ENCODE results near the gene AHNAK2. TPM values are rescaled to one million over a fixed set of nuclear protein-coding genes. Genes with fewer than 3 reads are reported as not detected.

AHNAK2 gene
- total and polyA plus RNA-seq, 2 donors = 0.42 to 3.8 TPM

GRCh38 chr14:105021656-105022275 lies 43.6 kb upstream of the AHNAK2 start:
- DNase-seq (ENCODE audit: low read depth in 6 of 9, low spot score in 9 of 9) = peak in 4 of 9 donors; percentile 30 to 51 (median 38)
- Histone ChIP-seq H3K36me3 (ENCODE audit: control insufficient read depth in 2 of 2, insufficient read depth in 2 of 2, low read length in 1 of 2) (peaks cover 3 to 15% of the 10 kb centered on the region in 2 donors), H3K4me3 (ENCODE audit: low read length in 2 of 2) (peak overlapping the region; percentile 58 to 80), H3K27me3 (ENCODE audit: control insufficient read depth in 2 of 2, insufficient read depth in 1 of 2, low read length in 1 of 2) (no peaks in the 10 kb centered on the region), H3K9me3 (ENCODE audit: control insufficient read depth in 2 of 2, insufficient read depth in 1 of 2, low read length in 1 of 2) (no peaks in the 10 kb centered on the region), H3K27ac (ENCODE audit: low read depth in 1 of 2, low read length in 1 of 2) (peak overlapping the region; percentile 84 to 88), H3K4me1 (ENCODE audit: control insufficient read depth in 2 of 2, insufficient read depth in 2 of 2, low read length in 2 of 2) (peaks cover 23 to 36% of the 10 kb centered on the region in 2 donors)
- 13% methylated on average over 20 of the region's 20 CpGs for WGBS

DNA sequence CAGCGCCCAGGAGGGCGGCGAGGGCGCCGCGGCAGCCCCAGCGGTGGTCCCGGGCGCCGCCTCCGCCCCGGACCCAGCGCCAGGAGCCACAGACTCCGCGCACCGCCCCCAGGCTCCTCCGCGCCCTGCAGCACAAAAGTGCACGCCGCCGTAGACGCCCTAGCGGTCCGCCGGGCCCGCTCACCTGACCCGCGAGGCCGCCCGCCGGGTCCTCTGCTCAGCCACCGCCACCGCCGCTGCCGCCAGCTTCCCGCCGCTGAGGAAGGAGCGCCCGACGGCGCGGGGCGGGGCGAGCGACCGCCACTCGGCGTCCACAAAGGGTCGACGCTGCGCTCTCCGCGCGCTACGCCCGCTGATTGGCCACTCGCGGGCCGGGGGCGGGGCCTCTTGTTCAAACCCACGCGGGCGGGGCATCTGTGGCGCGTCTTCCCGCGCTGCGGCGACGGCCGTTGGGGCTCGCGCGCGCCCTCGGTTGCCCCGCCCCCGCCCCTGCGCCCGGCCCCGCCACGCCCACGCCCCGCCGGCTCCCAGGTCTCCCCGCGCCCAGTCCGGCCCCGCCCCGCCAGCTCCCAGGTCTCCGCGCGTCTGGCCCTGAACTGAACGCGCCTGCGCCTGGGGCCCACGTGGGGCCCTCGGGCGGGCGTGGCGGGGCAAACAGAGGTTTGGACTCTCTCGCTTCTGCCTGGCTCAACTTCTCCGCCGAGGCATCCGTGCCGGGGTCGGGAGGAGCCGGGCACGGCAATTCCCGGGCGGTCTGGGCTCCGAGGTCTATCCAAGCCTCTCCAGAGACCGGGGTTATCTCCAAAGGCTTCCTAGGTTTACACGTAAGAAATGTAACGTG lies 42.9 kb upstream of the AHNAK2 start, which contains the start of gene CDCA4:
CDCA4 (minus strand) TSS at position 269 of the 841 bp plus-strand sequence. CDS start 9,154 bp downstream, outside the sequence.
- WGBS = under 1% methylated on average over 115 of the region's 115 CpGs
- Histone ChIP-seq H3K4me1 (ENCODE audit: control insufficient read depth in 2 of 2, insufficient read depth in 2 of 2, low read length in 2 of 2) (peaks cover 27 to 44% of the 10 kb centered on the region in 2 donors), H3K9me3 (ENCODE audit: control insufficient read depth in 2 of 2, insufficient read depth in 1 of 2, low read length in 1 of 2) (no peaks in the 10 kb centered on the region), H3K36me3 (ENCODE audit: control insufficient read depth in 2 of 2, insufficient read depth in 2 of 2, low read length in 1 of 2) (peaks cover 3 to 23% of the 10 kb centered on the region in 2 donors), H3K4me3 (ENCODE audit: low read length in 2 of 2) (peak within 1 kb of the TSS; percentile 80 to 91), H3K27ac (ENCODE audit: low read depth in 1 of 2, low read length in 1 of 2) (peak within 1 kb of the TSS; percentile 85 to 88), H3K27me3 (ENCODE audit: control insufficient read depth in 2 of 2, insufficient read depth in 1 of 2, low read length in 1 of 2) (no peaks in the 10 kb centered on the region)
- DNase-seq (ENCODE audit: low read depth in 6 of 9, low spot score in 9 of 9) = peak; percentile 82 to 98 (median 97)

GRCh38 chr14:105019861-105020814 lies 42.0 kb upstream of the AHNAK2 start:
- Histone ChIP-seq H3K27ac (ENCODE audit: low read depth in 1 of 2, low read length in 1 of 2) (peak overlapping the region; percentile 85 to 88), H3K27me3 (ENCODE audit: control insufficient read depth in 2 of 2, insufficient read depth in 1 of 2, low read length in 1 of 2) (no peaks in the 10 kb centered on the region), H3K4me1 (ENCODE audit: control insufficient read depth in 2 of 2, insufficient read depth in 2 of 2, low read length in 2 of 2) (peaks cover 27 to 53% of the 10 kb centered on the region in 2 donors), H3K9me3 (ENCODE audit: control insufficient read depth in 2 of 2, insufficient read depth in 1 of 2, low read length in 1 of 2) (no peaks in the 10 kb centered on the region), H3K4me3 (ENCODE audit: low read length in 2 of 2) (peak overlapping the region; percentile 75 to 91), H3K36me3 (ENCODE audit: control insufficient read depth in 2 of 2, insufficient read depth in 2 of 2, low read length in 1 of 2) (peaks cover 5 to 24% of the 10 kb centered on the region in 2 donors)
- 7% methylated on average over 75 of the region's 75 CpGs for WGBS
- peak in 7 of 9 donors; percentile 30 to 77 (median 45) for DNase-seq (ENCODE audit: low read depth in 6 of 9, low spot score in 9 of 9)

GRCh38 chr14:105018414-105018813 lies 40.2 kb upstream of the AHNAK2 start:
- Histone ChIP-seq H3K9me3 (ENCODE audit: control insufficient read depth in 2 of 2, insufficient read depth in 1 of 2, low read length in 1 of 2) (no peaks in the 10 kb centered on the region), H3K4me1 (ENCODE audit: control insufficient read depth in 2 of 2, insufficient read depth in 2 of 2, low read length in 2 of 2) (peaks cover 36 to 64% of the 10 kb centered on the region in 2 donors), H3K4me3 (ENCODE audit: low read length in 2 of 2) (no peak overlapping the region), H3K36me3 (ENCODE audit: control insufficient read depth in 2 of 2, insufficient read depth in 2 of 2, low read length in 1 of 2) (peaks cover 5 to 29% of the 10 kb centered on the region in 2 donors), H3K27ac (ENCODE audit: low read depth in 1 of 2, low read length in 1 of 2) (no peak overlapping the region), H3K27me3 (ENCODE audit: control insufficient read depth in 2 of 2, insufficient read depth in 1 of 2, low read length in 1 of 2) (no peaks in the 10 kb centered on the region)
- WGBS = 87% methylated on average over 4 of the region's 4 CpGs
- no peak for DNase-seq (ENCODE audit: low read depth in 6 of 9, low spot score in 9 of 9)

- H3K36me3 ChIP-seq (ENCODE audit: control insufficient read depth in 2 of 2, insufficient read depth in 2 of 2, low read length in 1 of 2) = peaks cover 21 to 53% of the 10 kb centered on the region in 2 donors
- no peaks in the 10 kb centered on the region for H3K9me3 ChIP-seq (ENCODE audit: control insufficient read depth in 2 of 2, insufficient read depth in 1 of 2, low read length in 1 of 2)
- no peak for DNase-seq (ENCODE audit: low read depth in 6 of 9, low spot score in 9 of 9)
- 90% methylated on average over 6 of the region's 6 CpGs for WGBS
- H3K27me3 ChIP-seq (ENCODE audit: control insufficient read depth in 2 of 2, insufficient read depth in 1 of 2, low read length in 1 of 2) = no peaks in the 10 kb centered on the region
- H3K4me1 ChIP-seq (ENCODE audit: control insufficient read depth in 2 of 2, insufficient read depth in 2 of 2, low read length in 2 of 2) = peaks cover 28 to 54% of the 10 kb centered on the region in 2 donors
- H3K4me3 ChIP-seq (ENCODE audit: low read length in 2 of 2) = no peak overlapping the region
- peak overlapping the region in 1 of 2 donors; percentile 47 for H3K27ac ChIP-seq (ENCODE audit: low read depth in 1 of 2, low read length in 1 of 2)
These were observed 37.7 kb upstream of the AHNAK2 start for GRCh38 chr14:105015905-105016304.

DNA sequence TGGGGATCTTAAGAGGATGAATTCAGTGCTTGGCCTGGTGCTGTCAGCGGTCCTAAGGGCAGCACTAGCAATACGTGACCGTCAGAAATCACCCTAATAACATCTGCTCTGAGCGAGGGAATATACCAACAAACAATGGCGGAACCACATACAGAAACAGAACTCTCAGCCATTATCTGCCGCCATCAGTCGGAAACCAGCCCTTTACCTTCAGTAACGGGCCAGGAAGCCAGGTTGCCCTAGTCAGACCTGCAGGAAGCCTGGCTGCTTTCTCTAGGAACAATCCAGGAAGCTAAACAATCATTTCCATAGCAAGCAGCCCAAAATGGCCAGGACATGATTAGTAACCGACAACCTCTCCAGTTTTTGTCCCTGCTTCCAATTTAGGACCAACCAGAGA lies 37.1 kb upstream of the AHNAK2 start:
- WGBS = 86% methylated on average over 9 of the region's 9 CpGs
- H3K36me3 ChIP-seq (ENCODE audit: control insufficient read depth in 2 of 2, insufficient read depth in 2 of 2, low read length in 1 of 2) = peaks cover 25 to 58% of the 10 kb centered on the region in 2 donors
- peak overlapping the region in 1 of 2 donors; percentile 50 for H3K27ac ChIP-seq (ENCODE audit: low read depth in 1 of 2, low read length in 1 of 2)
- no peak for DNase-seq (ENCODE audit: low read depth in 6 of 9, low spot score in 9 of 9)
- H3K27me3 ChIP-seq (ENCODE audit: control insufficient read depth in 2 of 2, insufficient read depth in 1 of 2, low read length in 1 of 2) = no peaks in the 10 kb centered on the region
- no peaks in the 10 kb centered on the region for H3K9me3 ChIP-seq (ENCODE audit: control insufficient read depth in 2 of 2, insufficient read depth in 1 of 2, low read length in 1 of 2)
- no peak overlapping the region for H3K4me3 ChIP-seq (ENCODE audit: low read length in 2 of 2)
- H3K4me1 ChIP-seq (ENCODE audit: control insufficient read depth in 2 of 2, insufficient read depth in 2 of 2, low read length in 2 of 2) = peaks cover 28 to 54% of the 10 kb centered on the region in 2 donors

DNA sequence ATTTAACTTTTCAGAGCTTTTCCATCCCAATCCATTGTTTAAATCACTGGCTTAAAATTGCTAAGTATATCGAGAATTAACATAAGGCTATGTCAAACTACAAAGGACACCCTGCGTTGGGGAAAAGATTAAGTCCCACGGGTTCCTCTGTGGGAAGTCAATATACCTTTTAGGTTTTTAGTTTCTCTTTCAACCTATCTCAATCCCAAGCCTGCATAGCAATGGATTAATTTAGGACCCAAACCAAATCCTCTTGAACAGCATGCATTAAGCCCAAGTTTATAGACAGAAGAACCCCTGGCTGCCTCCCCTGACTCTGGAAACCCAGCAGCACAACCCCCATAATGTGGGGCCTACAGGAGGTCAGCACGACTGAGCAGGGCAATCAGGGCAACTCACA lies 36.5 kb upstream of the AHNAK2 start:
- Histone ChIP-seq H3K27me3 (ENCODE audit: control insufficient read depth in 2 of 2, insufficient read depth in 1 of 2, low read length in 1 of 2) (no peaks in the 10 kb centered on the region), H3K36me3 (ENCODE audit: control insufficient read depth in 2 of 2, insufficient read depth in 2 of 2, low read length in 1 of 2) (peaks cover 30 to 65% of the 10 kb centered on the region in 2 donors), H3K4me1 (ENCODE audit: control insufficient read depth in 2 of 2, insufficient read depth in 2 of 2, low read length in 2 of 2) (peaks cover 23 to 51% of the 10 kb centered on the region in 2 donors), H3K4me3 (ENCODE audit: low read length in 2 of 2) (no peak overlapping the region), H3K27ac (ENCODE audit: low read depth in 1 of 2, low read length in 1 of 2) (no peak overlapping the region), H3K9me3 (ENCODE audit: control insufficient read depth in 2 of 2, insufficient read depth in 1 of 2, low read length in 1 of 2) (no peaks in the 10 kb centered on the region)
- DNase-seq (ENCODE audit: low read depth in 6 of 9, low spot score in 9 of 9) = no peak
- 63% methylated on average over 4 of the region's 4 CpGs for WGBS

DNA sequence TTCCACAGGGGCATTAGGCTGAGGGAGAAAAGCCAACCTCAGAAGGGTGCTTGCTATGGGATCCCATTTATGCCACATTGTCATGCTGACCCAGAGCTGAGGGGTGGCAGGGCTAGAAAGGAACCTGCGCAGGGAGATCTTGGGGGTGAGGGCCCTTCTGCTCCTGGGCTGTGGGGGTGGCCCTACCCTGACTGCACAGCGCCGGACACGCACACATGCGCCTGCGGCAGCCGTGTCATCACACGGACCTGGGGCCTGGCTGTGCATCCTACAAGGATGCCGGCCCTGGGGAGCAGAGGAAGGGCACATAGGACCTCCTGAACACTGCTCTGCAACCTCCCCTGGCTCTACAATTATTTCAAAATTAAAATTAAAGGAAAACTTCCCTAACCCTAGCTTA lies 35.9 kb upstream of the AHNAK2 start:
- Histone ChIP-seq H3K27me3 (ENCODE audit: control insufficient read depth in 2 of 2, insufficient read depth in 1 of 2, low read length in 1 of 2) (no peaks in the 10 kb centered on the region), H3K36me3 (ENCODE audit: control insufficient read depth in 2 of 2, insufficient read depth in 2 of 2, low read length in 1 of 2) (peaks cover 36 to 65% of the 10 kb centered on the region in 2 donors), H3K4me3 (ENCODE audit: low read length in 2 of 2) (no peak overlapping the region), H3K9me3 (ENCODE audit: control insufficient read depth in 2 of 2, insufficient read depth in 1 of 2, low read length in 1 of 2) (no peaks in the 10 kb centered on the region), H3K4me1 (ENCODE audit: control insufficient read depth in 2 of 2, insufficient read depth in 2 of 2, low read length in 2 of 2) (peaks cover 18 to 45% of the 10 kb centered on the region in 2 donors), H3K27ac (ENCODE audit: low read depth in 1 of 2, low read length in 1 of 2) (no peak overlapping the region)
- no peak for DNase-seq (ENCODE audit: low read depth in 6 of 9, low spot score in 9 of 9)
- 95% methylated on average over 9 of the region's 9 CpGs for WGBS

Measured in thymus (tissue), 11 donors.